ENCODE data around the gene AADACL3. TPM values are rescaled to one million over a fixed set of nuclear protein-coding genes. Genes with fewer than 3 reads are reported as not detected.

The AADACL3 gene
- polyA plus RNA-seq, 1 donor from 2014 or later: not detected

DNA sequence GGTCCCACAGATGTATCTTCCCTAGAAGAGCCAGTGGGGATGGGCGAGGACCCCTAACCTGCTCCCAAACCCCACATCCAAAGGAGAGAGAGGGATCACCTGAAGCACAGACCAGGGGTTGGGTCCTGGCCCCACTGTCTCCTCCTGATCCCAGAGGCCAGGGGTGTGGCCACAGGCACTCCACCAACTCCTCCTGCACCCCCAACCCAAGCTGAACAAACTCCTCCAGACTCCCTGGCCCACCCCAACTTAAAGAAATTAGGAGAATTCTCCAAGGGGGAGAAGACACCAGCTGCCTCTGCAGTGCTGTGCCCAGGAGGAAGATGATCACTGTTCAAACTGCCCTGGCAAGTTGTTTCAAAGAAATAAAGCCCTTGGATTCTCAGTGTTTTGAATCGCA lies 53.1 kb downstream of the AADACL3 start:
- no peak overlapping the region for H2AFZ ChIP-seq (ENCODE audit: low read depth, low read length)
- H3F3A ChIP-seq (ENCODE audit: insufficient read depth, low read length, poor library complexity, severe bottlenecking): no peaks in the 10 kb centered on the region
- no peak overlapping the region for H3K27ac ChIP-seq (ENCODE audit: low read length)
- H3K9ac ChIP-seq (ENCODE audit: low read length): no peak overlapping the region
- H3K4me2 ChIP-seq (ENCODE audit: low read length): no peak overlapping the region
- no peak overlapping the region for H3K4me3 ChIP-seq (ENCODE audit: low read length)
- H3K79me2 ChIP-seq (replicated peaks; ENCODE audit: insufficient read depth, low read length): no peaks in the 10 kb centered on the region
- H3K9me3 ChIP-seq (ENCODE audit: low read length): no peaks in the 10 kb centered on the region
- TF ChIP-seq TAF1 (IDR thresholded peaks at IDR 0.05; ENCODE audit: low read depth) (no peak), POLR2AphosphoS5 (IDR thresholded peaks at IDR 0.05) (no peak), SMC3 (conservative IDR thresholded peaks at IDR 0.05; ENCODE audit: poor library complexity) (no peak), RAD21 (conservative IDR thresholded peaks at IDR 0.05) (no peak), EP300 (conservative IDR thresholded peaks at IDR 0.05; ENCODE audit: poor library complexity, severe bottlenecking) (no peak), MXI1 (conservative IDR thresholded peaks at IDR 0.05; ENCODE audit: poor library complexity, severe bottlenecking) (no peak)
- TF ChIP-seq, protein P1, sequence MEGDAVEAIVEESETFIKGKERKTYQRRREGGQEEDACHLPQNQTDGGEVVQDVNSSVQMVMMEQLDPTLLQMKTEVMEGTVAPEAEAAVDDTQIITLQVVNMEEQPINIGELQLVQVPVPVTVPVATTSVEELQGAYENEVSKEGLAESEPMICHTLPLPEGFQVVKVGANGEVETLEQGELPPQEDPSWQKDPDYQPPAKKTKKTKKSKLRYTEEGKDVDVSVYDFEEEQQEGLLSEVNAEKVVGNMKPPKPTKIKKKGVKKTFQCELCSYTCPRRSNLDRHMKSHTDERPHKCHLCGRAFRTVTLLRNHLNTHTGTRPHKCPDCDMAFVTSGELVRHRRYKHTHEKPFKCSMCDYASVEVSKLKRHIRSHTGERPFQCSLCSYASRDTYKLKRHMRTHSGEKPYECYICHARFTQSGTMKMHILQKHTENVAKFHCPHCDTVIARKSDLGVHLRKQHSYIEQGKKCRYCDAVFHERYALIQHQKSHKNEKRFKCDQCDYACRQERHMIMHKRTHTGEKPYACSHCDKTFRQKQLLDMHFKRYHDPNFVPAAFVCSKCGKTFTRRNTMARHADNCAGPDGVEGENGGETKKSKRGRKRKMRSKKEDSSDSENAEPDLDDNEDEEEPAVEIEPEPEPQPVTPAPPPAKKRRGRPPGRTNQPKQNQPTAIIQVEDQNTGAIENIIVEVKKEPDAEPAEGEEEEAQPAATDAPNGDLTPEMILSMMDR (IDR thresholded peaks at IDR 0.05; ENCODE audit: poor library complexity, severe bottlenecking): no peak
- TF ChIP-seq, protein P2, sequence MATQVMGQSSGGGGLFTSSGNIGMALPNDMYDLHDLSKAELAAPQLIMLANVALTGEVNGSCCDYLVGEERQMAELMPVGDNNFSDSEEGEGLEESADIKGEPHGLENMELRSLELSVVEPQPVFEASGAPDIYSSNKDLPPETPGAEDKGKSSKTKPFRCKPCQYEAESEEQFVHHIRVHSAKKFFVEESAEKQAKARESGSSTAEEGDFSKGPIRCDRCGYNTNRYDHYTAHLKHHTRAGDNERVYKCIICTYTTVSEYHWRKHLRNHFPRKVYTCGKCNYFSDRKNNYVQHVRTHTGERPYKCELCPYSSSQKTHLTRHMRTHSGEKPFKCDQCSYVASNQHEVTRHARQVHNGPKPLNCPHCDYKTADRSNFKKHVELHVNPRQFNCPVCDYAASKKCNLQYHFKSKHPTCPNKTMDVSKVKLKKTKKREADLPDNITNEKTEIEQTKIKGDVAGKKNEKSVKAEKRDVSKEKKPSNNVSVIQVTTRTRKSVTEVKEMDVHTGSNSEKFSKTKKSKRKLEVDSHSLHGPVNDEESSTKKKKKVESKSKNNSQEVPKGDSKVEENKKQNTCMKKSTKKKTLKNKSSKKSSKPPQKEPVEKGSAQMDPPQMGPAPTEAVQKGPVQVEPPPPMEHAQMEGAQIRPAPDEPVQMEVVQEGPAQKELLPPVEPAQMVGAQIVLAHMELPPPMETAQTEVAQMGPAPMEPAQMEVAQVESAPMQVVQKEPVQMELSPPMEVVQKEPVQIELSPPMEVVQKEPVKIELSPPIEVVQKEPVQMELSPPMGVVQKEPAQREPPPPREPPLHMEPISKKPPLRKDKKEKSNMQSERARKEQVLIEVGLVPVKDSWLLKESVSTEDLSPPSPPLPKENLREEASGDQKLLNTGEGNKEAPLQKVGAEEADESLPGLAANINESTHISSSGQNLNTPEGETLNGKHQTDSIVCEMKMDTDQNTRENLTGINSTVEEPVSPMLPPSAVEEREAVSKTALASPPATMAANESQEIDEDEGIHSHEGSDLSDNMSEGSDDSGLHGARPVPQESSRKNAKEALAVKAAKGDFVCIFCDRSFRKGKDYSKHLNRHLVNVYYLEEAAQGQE (IDR thresholded peaks at IDR 0.05; ENCODE audit: borderline replicate concordance): no peak
- H4K20me1 ChIP-seq (ENCODE audit: insufficient read depth): no peaks in the 10 kb centered on the region
- H3K36me3 ChIP-seq (ENCODE audit: insufficient read depth, low read length): no peaks in the 10 kb centered on the region
- no peaks in the 10 kb centered on the region for H3K9me2 ChIP-seq (ENCODE audit: insufficient read depth, low read length)
- H3K27me3 ChIP-seq (ENCODE audit: insufficient read depth, low read depth, low read length): no peaks in the 10 kb centered on the region

DNA sequence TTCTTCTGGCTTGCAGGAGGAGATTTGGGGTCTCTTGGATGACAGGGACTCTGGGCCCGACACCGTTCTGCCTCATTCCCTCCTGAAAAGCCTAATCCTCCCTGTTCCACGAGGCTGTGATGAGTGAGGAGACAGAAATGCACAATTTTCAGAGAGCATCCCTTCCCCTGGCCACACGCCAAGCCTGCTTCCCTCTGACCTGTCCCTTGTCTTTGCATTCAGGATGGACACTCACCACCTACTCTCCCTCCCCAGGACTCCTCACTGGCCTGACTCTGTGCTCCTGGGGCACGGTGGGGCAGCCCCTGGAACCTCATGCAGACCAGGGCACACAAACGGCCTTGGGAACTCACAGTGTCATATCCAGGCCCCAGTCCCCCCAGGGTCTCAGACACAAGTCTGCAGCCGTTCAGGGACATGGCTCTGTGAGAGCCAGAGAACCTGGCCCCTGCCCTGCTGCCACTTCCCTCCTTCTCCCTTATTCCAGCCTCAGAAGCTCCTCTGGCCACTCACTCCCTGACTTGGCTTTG lies 54.1 kb downstream of the AADACL3 start:
- no peak overlapping the region for H3K4me3 ChIP-seq (ENCODE audit: low read length)
- no peak overlapping the region for H2AFZ ChIP-seq (ENCODE audit: low read depth, low read length)

DNA sequence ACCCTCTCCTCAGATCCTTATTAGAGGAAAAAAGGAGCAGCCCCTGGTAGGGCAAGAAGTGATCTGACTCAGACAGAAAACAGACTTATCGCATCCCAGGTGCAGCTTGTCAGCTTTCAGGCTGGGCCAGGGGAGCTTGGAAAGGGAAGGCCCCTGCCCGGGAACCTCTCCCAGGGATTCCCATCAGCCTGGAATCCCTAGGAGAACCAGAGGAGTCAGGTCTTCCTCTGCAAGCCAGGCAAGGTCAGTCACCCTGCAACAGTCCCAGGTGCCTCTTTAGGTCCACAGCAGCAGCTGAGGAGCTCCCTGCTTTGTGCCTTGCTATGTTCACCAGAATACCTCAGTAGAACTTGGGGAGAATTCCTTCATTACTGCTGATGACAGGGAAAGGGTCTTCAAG lies 54.7 kb downstream of the AADACL3 start:
- Histone ChIP-seq H3F3A (ENCODE audit: insufficient read depth, low read length, poor library complexity, severe bottlenecking) (no peaks in the 10 kb centered on the region), H3K9ac (ENCODE audit: low read length) (no peak overlapping the region), H3K4me3 (ENCODE audit: low read length) (no peak overlapping the region), H3K79me2 (replicated peaks; ENCODE audit: insufficient read depth, low read length) (no peaks in the 10 kb centered on the region), H4K20me1 (ENCODE audit: insufficient read depth) (no peaks in the 10 kb centered on the region), H3K27ac (ENCODE audit: low read length) (no peak overlapping the region), H3K36me3 (ENCODE audit: insufficient read depth, low read length) (no peaks in the 10 kb centered on the region), H3K27me3 (ENCODE audit: insufficient read depth, low read depth, low read length) (no peaks in the 10 kb centered on the region), H3K9me3 (ENCODE audit: low read length) (no peaks in the 10 kb centered on the region), H2AFZ (ENCODE audit: low read depth, low read length) (no peak overlapping the region), H3K9me2 (ENCODE audit: insufficient read depth, low read length) (no peaks in the 10 kb centered on the region), H3K4me2 (ENCODE audit: low read length) (no peak overlapping the region)
- TF ChIP-seq RAD21 (conservative IDR thresholded peaks at IDR 0.05) (no peak), POLR2AphosphoS5 (IDR thresholded peaks at IDR 0.05) (no peak), TAF1 (IDR thresholded peaks at IDR 0.05; ENCODE audit: low read depth) (no peak), EZH2 (IDR thresholded peaks at IDR 0.05; ENCODE audit: borderline replicate concordance, insufficient read depth, low read length, poor library complexity, severe bottlenecking) (no peak), SMC3 (conservative IDR thresholded peaks at IDR 0.05; ENCODE audit: poor library complexity) (no peak)
- TF ChIP-seq, protein P1 (IDR thresholded peaks at IDR 0.05; ENCODE audit: poor library complexity, severe bottlenecking): no peak

More for the DNA sequence above, 54.1 kb downstream of the AADACL3 start:
- H3F3A ChIP-seq (ENCODE audit: insufficient read depth, low read length, poor library complexity, severe bottlenecking): no peaks in the 10 kb centered on the region
- no peak overlapping the region for H3K4me2 ChIP-seq (ENCODE audit: low read length)
- no peak overlapping the region for H3K27ac ChIP-seq (ENCODE audit: low read length)
- no peak for TF ChIP-seq TAF1 (IDR thresholded peaks at IDR 0.05; ENCODE audit: low read depth)
- TF ChIP-seq RAD21 (conservative IDR thresholded peaks at IDR 0.05): no peak
- H3K9me2 ChIP-seq (ENCODE audit: insufficient read depth, low read length): no peaks in the 10 kb centered on the region
- H3K79me2 ChIP-seq (replicated peaks; ENCODE audit: insufficient read depth, low read length): no peaks in the 10 kb centered on the region
- no peaks in the 10 kb centered on the region for H3K9me3 ChIP-seq (ENCODE audit: low read length)
- no peaks in the 10 kb centered on the region for H3K27me3 ChIP-seq (ENCODE audit: insufficient read depth, low read depth, low read length)
- H3K36me3 ChIP-seq (ENCODE audit: insufficient read depth, low read length): no peaks in the 10 kb centered on the region
- no peaks in the 10 kb centered on the region for H4K20me1 ChIP-seq (ENCODE audit: insufficient read depth)
- no peak overlapping the region for H3K9ac ChIP-seq (ENCODE audit: low read length)
